ENCODE measurements around the gene SMIM23.

The SMIM23 gene

DNA sequence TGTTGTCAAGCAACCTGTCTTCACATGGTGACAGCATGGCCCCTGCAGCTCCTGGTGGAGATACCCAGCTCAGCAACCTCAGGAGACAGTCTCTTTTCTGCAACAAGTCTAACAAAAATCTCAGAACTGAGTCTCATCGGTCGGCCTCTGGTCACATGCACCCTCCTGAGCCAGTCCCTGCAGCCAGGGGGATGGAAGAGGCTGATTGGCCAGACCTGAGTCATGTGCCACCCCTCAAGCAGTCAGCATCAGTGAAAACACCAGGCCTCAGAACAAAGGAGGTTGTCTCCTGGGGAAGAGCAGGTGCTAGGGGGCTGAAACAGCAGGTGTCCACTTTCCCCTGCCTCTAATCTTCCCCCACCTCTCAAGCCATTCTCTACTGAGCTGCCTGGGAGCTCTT, 54.4 kb downstream of the SMIM23 start:
- TF ChIP-seq, protein P1, sequence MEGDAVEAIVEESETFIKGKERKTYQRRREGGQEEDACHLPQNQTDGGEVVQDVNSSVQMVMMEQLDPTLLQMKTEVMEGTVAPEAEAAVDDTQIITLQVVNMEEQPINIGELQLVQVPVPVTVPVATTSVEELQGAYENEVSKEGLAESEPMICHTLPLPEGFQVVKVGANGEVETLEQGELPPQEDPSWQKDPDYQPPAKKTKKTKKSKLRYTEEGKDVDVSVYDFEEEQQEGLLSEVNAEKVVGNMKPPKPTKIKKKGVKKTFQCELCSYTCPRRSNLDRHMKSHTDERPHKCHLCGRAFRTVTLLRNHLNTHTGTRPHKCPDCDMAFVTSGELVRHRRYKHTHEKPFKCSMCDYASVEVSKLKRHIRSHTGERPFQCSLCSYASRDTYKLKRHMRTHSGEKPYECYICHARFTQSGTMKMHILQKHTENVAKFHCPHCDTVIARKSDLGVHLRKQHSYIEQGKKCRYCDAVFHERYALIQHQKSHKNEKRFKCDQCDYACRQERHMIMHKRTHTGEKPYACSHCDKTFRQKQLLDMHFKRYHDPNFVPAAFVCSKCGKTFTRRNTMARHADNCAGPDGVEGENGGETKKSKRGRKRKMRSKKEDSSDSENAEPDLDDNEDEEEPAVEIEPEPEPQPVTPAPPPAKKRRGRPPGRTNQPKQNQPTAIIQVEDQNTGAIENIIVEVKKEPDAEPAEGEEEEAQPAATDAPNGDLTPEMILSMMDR (IDR thresholded peaks at IDR 0.05; ENCODE audit: low read depth, low read length), result no peak
- no peak overlapping the region for H3K4me3 ChIP-seq (ENCODE audit: low read depth, low read length)
- in situ Hi-C loops (cut with HindIII; ENCODE audit: low sequenced_read_pairs), result no loop called here
- DNase-seq (ENCODE audit: low read depth, low spot score), result no peak
